OCI-LY7 (cell line): Measurements from ENCODE around the gene DNAJB1. TPM values are rescaled to one million over a fixed set of nuclear protein-coding genes. Genes with fewer than 3 reads are reported as not detected.

Experiments
- BruUV-seq: library from RNA; stranded (reverse); fragments of 400-500 nt; replicated peaks from 2 replicates; lab custom pipeline; 2021; lab: Mats Ljungman, UMichigan
- CTCF ChIA-PET: fragments of 300-600 bp; sonication (Branson Sonifier 250); formaldehyde crosslinking; loops from one replicate; lab custom pipeline; 2022; ENCODE audit warnings: antibody characterized with exemption; ENCODE audit not compliant: unreplicated experiment; lab: Charles Lee
- POLR2A ChIA-PET: fragments of 300-600 bp; sonication (Branson Sonifier 250); formaldehyde crosslinking; loops from one replicate; lab custom pipeline; 2022; ENCODE audit warnings: antibody characterized with exemption; lab: Charles Lee
- DNase-seq: peaks from one replicate; pipeline ENCODE4 v3.0.0-alpha.2; 2015; ENCODE audit warnings: low spot score
- H2AFZ ChIP-seq: fragments of 200-600 bp; sonication (generic), shearing (Covaris generic); 2 replicates; pipeline ENCODE4 v1.6.1; 2014; ENCODE audit warnings: mild to moderate bottlenecking, antibody characterized with exemption, low read length, moderate library complexity
- H3K27ac ChIP-seq: fragments of 200-600 bp; sonication (generic); 2 replicates; pipeline ENCODE4 v1.5.1; 2014; ENCODE audit warnings: mixed run types, low read depth, mild to moderate bottlenecking, moderate library complexity, low read length, inconsistent platforms; ENCODE audit not compliant: poor library complexity, severe bottlenecking
- H3K36me3 ChIP-seq: fragments of 200-600 bp; sonication (generic); 2 replicates; pipeline ENCODE4 v1.6.1; 2014; ENCODE audit warnings: mild to moderate bottlenecking, antibody characterized with exemption, low read length, moderate library complexity, mixed read lengths; ENCODE audit not compliant: insufficient read depth
- H3K4me1 ChIP-seq: fragments of 200-600 bp; sonication (generic); 2 replicates; pipeline ENCODE4 v1.5.1; 2014; ENCODE audit warnings: mild to moderate bottlenecking, low read length; ENCODE audit not compliant: insufficient read depth, poor library complexity, severe bottlenecking
- H3K4me2 ChIP-seq: fragments of 200-600 bp; sonication (generic); 2 replicates; pipeline ENCODE4 v1.6.1; 2014; ENCODE audit warnings: mild to moderate bottlenecking, low read length
- H3K4me3 ChIP-seq: fragments of 200-600 bp; sonication (generic); 2 replicates; pipeline ENCODE4 v1.5.1; 2014; ENCODE audit warnings: mild to moderate bottlenecking, low read depth, low read length; ENCODE audit not compliant: poor library complexity, severe bottlenecking
- H3K79me2 ChIP-seq: fragments of 200-600 bp; sonication (generic); 2 replicates; pipeline ENCODE4 v1.6.1; 2016; ENCODE audit warnings: low read depth, mild to moderate bottlenecking, low read length, moderate library complexity, mixed read lengths; ENCODE audit not compliant: insufficient read depth
- H3K9me2 ChIP-seq: fragments of 200-600 bp; sonication (generic); 2 replicates; pipeline ENCODE4 v1.6.1; 2016; ENCODE audit warnings: mild to moderate bottlenecking, low read length, mixed read lengths; ENCODE audit not compliant: insufficient read depth
- H3K9me3 ChIP-seq: fragments of 200-600 bp; sonication (generic); 2 replicates; pipeline ENCODE4 v1.6.1; 2014; ENCODE audit warnings: mild to moderate bottlenecking, mixed run types, low read length, mixed read lengths
- H4K20me1 ChIP-seq: fragments of 200-600 bp; sonication (generic); 2 replicates; pipeline ENCODE4 v1.6.1; 2014; ENCODE audit warnings: mild to moderate bottlenecking, antibody characterized with exemption, low read length, moderate library complexity, mixed read lengths; ENCODE audit not compliant: insufficient read depth
- EZH2phosphoT487 ChIP-seq: fragments of 200-600 bp; sonication (generic); IDR thresholded peaks from 2 replicates; pipeline ENCODE4 v1.6.1; 2018; ENCODE audit warnings: low read depth, borderline replicate concordance, mild to moderate bottlenecking, mixed run types, antibody characterized with exemption, low read length, moderate library complexity, mixed read lengths
- intact Hi-C: fragments of 100-400 bp; cut with micrococcal nuclease; formaldehyde crosslinking; loops from one replicate; pipeline ENCODE4 v1.10.0; 2022; ENCODE audit not compliant: unreplicated experiment
- total RNA-seq, 2 experiments: library from RNA; depleted of rRNA in 1 of 2; stranded (reverse); fragments of >200 nt in 1 of 2; shearing (Covaris generic) in 1 of 2; gene quantifications; 2 replicates each; pipeline ENCODE4 v1.2.3, GENCODE V29; 2014 to 2022
- TF ChIP-seq, protein P1 (sequence below): fragments of 200-600 bp; sonication (generic); conservative IDR thresholded peaks from 2 replicates; pipeline ENCODE4 v1.5.1; 2014; ENCODE audit warnings: mild to moderate bottlenecking, antibody characterized with exemption, low read length, moderate library complexity, mixed read lengths

DNAJB1 gene
- total RNA-seq, 2 experiments from 2014 or later, result 63.7 to 76.7 TPM

DNA sequence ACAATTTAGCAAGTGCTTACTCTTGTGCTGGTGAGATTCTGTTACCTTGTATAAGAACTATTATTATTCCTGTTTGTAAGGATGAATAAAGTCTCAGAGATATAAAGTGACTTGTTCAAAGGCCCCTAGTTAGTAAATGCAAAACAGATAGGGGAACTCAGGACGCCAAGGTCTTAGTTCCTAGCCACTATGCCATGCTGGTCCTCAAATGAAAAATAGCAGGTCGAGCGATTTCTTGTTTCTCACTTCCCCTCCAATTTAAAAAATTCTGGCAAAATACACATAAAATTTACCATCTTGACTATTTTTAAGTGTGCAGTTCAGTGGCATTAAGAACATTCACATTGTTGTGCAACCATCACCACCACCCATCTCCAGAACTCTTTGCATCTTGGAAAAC, 12.3 kb upstream of the DNAJB1 start:
- Histone ChIP-seq H4K20me1 (0 out of 2 replicates have a peak, but pooled peaks cover 5% of the 10 kb centered on the region), H3K4me3 (peak overlapping the region; percentile 85), H3K9me3 (no peaks in the 10 kb centered on the region), H3K4me2 (peak overlapping the region; percentile 80), H3K27ac (peak overlapping the region; percentile 54), H2AFZ (no peak overlapping the region), H3K4me1 (peaks cover 38% of the 10 kb centered on the region), H3K9me2 (no peaks in the 10 kb centered on the region), H3K36me3 (peaks cover 19% of the 10 kb centered on the region), H3K79me2 (peaks cover 43% of the 10 kb centered on the region)
- intact Hi-C loops, result no loop called here
- peak; percentile 31 for DNase-seq
- ChIA-PET POLR2A (no interaction called here), CTCF (no interaction called here)
- BruUV-seq, result TSS peak; percentile 81
- TF ChIP-seq, protein P1, sequence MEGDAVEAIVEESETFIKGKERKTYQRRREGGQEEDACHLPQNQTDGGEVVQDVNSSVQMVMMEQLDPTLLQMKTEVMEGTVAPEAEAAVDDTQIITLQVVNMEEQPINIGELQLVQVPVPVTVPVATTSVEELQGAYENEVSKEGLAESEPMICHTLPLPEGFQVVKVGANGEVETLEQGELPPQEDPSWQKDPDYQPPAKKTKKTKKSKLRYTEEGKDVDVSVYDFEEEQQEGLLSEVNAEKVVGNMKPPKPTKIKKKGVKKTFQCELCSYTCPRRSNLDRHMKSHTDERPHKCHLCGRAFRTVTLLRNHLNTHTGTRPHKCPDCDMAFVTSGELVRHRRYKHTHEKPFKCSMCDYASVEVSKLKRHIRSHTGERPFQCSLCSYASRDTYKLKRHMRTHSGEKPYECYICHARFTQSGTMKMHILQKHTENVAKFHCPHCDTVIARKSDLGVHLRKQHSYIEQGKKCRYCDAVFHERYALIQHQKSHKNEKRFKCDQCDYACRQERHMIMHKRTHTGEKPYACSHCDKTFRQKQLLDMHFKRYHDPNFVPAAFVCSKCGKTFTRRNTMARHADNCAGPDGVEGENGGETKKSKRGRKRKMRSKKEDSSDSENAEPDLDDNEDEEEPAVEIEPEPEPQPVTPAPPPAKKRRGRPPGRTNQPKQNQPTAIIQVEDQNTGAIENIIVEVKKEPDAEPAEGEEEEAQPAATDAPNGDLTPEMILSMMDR, result no peak

DNA sequence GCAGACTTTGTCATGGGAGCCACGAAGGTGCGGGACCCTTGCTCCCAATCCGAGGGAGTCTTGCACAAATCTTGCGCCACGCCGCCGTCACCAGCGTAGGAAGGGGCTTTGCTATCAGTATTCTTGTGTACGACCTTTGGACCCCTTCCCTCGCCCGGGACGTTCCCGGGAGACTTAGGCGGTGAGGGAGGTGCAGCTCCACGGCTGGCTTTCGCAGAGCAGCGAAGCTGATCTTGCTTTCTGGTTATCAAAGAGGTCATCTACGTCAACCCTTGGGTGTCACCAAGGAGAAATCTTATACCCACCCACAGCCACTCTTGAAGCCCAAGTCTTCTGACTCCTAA, 11.8 kb upstream of the DNAJB1 start:
- Histone ChIP-seq H3K27ac (peak overlapping the region; percentile 54), H4K20me1 (0 out of 2 replicates have a peak, but pooled peaks cover 5% of the 10 kb centered on the region), H2AFZ (peak overlapping the region; percentile 16; the same call in 1 of the 2 replicates), H3K79me2 (peaks cover 43% of the 10 kb centered on the region), H3K4me2 (peak overlapping the region; percentile 80), H3K4me3 (peak overlapping the region; percentile 85), H3K36me3 (peaks cover 19% of the 10 kb centered on the region), H3K4me1 (peaks cover 38% of the 10 kb centered on the region), H3K9me3 (no peaks in the 10 kb centered on the region), H3K9me2 (no peaks in the 10 kb centered on the region)
- no TSS peak for BruUV-seq
- DNase-seq, result peak; percentile 32
- intact Hi-C loops, result no loop called here
- POLR2A ChIA-PET, result no interaction called here
- TF ChIP-seq, protein P1, result no peak
- CTCF ChIA-PET, result no interaction called here

DNA sequence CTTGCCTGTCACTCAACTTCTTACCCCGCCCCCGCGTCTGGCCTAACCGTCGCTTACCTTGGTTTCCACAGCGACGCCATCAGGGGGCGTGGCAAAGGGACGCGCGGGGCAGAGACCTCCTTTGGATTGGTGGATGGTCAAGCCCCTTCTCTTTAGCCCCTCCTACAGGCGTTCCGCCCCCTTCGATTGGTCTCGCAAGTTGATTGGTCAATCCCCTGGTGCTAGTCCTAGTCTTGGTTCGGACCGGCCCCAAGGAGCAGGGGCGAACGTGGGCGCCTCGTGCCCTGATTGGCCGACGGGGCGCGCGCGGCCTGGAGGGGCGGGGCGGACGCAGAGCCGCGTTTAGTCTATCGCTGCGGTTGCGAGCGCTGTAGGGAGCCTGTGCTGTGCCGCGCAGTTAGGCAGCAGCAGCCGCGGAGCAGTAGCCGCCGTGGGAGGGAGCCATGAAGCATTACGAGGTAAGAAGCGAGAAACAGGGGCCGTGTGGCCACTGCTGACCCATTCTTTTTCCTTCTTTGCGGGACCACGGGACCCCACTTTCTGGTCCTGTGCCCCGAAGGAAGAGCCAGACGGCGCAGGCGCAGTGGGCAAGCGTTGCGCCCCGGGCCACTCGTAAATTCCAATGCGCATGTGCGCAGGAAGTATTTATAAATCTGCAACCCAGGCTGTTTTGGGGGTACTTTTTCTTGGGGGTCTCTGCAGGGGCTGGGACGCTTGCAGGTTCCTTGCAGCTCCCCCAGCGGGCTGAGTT, 11.2 kb upstream of the DNAJB1 start, which contains the start of gene TECR:
TSS of gene TECR (plus strand) at position 341 of the 751 bp plus-strand sequence. CDS start at position 444, 103 bp downstream.
- TF ChIP-seq EZH2phosphoT487, result no peak
- TF ChIP-seq, protein P1, result no peak

More for the DNA sequence above, 11.2 kb upstream of the DNAJB1 start, which contains the start of gene TECR:
- Histone ChIP-seq H3K4me1 (peaks cover 38% of the 10 kb centered on the region), H3K27ac (peak within 1 kb of the TSS; percentile 54), H3K4me3 (peak within 1 kb of the TSS; percentile 85), H4K20me1 (0 out of 2 replicates have a peak, but pooled peaks cover 5% of the 10 kb centered on the region), H2AFZ (peak within 1 kb of the TSS; percentile 77), H3K79me2 (peaks cover 43% of the 10 kb centered on the region), H3K36me3 (peaks cover 14% of the 10 kb centered on the region), H3K4me2 (peak within 1 kb of the TSS; percentile 80), H3K9me2 (no peaks in the 10 kb centered on the region), H3K9me3 (no peaks in the 10 kb centered on the region)
- CTCF ChIA-PET, result no interaction called here
- BruUV-seq, result no TSS peak
- POLR2A ChIA-PET, result no interaction called here
- DNase-seq, result peak; percentile 100
- intact Hi-C loops, result loop anchor here (1.0 kb wide), 2 partner anchors 11 to 160 kb away; partner anchors contain the start of gene DNAJB1
